DND-41 (cell line): ENCODE measurements around the gene EPAS1.

Source experiments
- CTCF ChIP-seq: IDR thresholded peaks from 2 replicates; pipeline ENCODE4 v1.5.1; 2012; ENCODE audit warnings: borderline replicate concordance, low read length, moderate library complexity, mild to moderate bottlenecking; ENCODE audit not compliant: poor library complexity, severe bottlenecking; ENCODE audit errors: extremely low read depth
- EZH2 ChIP-seq: IDR thresholded peaks from 3 replicates; pipeline ENCODE4 v1.6.1; 2012; ENCODE audit warnings: borderline replicate concordance, low read depth, mild to moderate bottlenecking, moderate library complexity, low read length, inconsistent platforms; ENCODE audit not compliant: severe bottlenecking

- TF ChIP-seq CTCF (no peak), EZH2 (no peak)
Observed at GRCh38 chr2:46414701-46415100, 117.5 kb downstream of the EPAS1 start.
